ENCODE results near the gene GDF10. TPM values are rescaled to one million over a fixed set of nuclear protein-coding genes. Genes with fewer than 3 reads are reported as not detected.

GDF10 gene
- total and polyA plus RNA-seq, 9 of the 15 experiments (the other 6 are each of a cell fraction or from before 2014, with no cell fraction given): 0.03 to 0.20 (median 0.11) TPM; not detected in 6

DNA sequence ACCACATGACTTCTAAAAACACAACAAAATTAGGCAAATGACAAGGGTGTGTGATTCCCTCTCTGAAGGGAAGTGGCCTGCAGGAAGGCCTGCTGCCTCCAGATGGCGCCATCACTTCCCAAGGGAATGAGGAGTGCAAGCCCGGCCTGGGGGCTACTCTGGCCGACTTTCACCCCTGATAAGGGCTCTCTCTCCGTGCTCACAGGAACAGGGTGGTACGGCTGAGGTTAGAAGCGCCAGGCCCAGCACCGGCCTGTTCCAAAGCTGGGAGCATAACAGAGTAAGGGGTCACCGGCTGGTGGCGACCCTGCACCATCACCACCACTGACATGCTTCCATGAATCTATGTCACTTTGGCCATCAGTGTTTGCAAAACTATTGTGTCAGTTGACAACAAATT, 61.3 kb downstream of the GDF10 start (continued):
- TF ChIP-seq, protein P1, sequence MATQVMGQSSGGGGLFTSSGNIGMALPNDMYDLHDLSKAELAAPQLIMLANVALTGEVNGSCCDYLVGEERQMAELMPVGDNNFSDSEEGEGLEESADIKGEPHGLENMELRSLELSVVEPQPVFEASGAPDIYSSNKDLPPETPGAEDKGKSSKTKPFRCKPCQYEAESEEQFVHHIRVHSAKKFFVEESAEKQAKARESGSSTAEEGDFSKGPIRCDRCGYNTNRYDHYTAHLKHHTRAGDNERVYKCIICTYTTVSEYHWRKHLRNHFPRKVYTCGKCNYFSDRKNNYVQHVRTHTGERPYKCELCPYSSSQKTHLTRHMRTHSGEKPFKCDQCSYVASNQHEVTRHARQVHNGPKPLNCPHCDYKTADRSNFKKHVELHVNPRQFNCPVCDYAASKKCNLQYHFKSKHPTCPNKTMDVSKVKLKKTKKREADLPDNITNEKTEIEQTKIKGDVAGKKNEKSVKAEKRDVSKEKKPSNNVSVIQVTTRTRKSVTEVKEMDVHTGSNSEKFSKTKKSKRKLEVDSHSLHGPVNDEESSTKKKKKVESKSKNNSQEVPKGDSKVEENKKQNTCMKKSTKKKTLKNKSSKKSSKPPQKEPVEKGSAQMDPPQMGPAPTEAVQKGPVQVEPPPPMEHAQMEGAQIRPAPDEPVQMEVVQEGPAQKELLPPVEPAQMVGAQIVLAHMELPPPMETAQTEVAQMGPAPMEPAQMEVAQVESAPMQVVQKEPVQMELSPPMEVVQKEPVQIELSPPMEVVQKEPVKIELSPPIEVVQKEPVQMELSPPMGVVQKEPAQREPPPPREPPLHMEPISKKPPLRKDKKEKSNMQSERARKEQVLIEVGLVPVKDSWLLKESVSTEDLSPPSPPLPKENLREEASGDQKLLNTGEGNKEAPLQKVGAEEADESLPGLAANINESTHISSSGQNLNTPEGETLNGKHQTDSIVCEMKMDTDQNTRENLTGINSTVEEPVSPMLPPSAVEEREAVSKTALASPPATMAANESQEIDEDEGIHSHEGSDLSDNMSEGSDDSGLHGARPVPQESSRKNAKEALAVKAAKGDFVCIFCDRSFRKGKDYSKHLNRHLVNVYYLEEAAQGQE (IDR thresholded peaks at IDR 0.05; ENCODE audit: borderline replicate concordance): peak; percentile 73
- TF ChIP-seq, protein P1 (CRISPR knock-in tag; IDR thresholded peaks at IDR 0.05; ENCODE audit: low read depth): no peak
- no peak for TF ChIP-seq ZNF184 (CRISPR knock-in tag; IDR thresholded peaks at IDR 0.05)
- TF ChIP-seq SPI1 (IDR thresholded peaks at IDR 0.05; ENCODE audit: borderline replicate concordance, low read depth, low read length): peak; percentile 89
- no peak for TF ChIP-seq MEF2A (IDR thresholded peaks at IDR 0.05; ENCODE audit: control insufficient read depth, low read depth, low read length)
- TF ChIP-seq SMC3 (conservative IDR thresholded peaks at IDR 0.05; ENCODE audit: insufficient read depth, low read depth, low read length): peak; percentile 84
- TF ChIP-seq ZC3H4 (CRISPR knock-in tag; IDR thresholded peaks at IDR 0.05; ENCODE audit: borderline replicate concordance): no peak
- TF ChIP-seq KHSRP (IDR thresholded peaks at IDR 0.05): no peak
- peak; percentile 62 to 84 for TF ChIP-seq RAD21 (CRISPR knock-in tag; conservative IDR thresholded peaks at IDR 0.05 in 1 of 2, IDR thresholded peaks at IDR 0.05 in 1 of 2)
- TF ChIP-seq GATAD2B (IDR thresholded peaks at IDR 0.05; ENCODE audit: borderline replicate concordance): no peak
- TF ChIP-seq KLF10 (CRISPR knock-in tag; IDR thresholded peaks at IDR 0.05): no peak
- TF ChIP-seq OTX1 (CRISPR knock-in tag; IDR thresholded peaks at IDR 0.05): no peak
- TF ChIP-seq ZNF780A (CRISPR knock-in tag; IDR thresholded peaks at IDR 0.05): no peak
- TF ChIP-seq, protein P2, sequence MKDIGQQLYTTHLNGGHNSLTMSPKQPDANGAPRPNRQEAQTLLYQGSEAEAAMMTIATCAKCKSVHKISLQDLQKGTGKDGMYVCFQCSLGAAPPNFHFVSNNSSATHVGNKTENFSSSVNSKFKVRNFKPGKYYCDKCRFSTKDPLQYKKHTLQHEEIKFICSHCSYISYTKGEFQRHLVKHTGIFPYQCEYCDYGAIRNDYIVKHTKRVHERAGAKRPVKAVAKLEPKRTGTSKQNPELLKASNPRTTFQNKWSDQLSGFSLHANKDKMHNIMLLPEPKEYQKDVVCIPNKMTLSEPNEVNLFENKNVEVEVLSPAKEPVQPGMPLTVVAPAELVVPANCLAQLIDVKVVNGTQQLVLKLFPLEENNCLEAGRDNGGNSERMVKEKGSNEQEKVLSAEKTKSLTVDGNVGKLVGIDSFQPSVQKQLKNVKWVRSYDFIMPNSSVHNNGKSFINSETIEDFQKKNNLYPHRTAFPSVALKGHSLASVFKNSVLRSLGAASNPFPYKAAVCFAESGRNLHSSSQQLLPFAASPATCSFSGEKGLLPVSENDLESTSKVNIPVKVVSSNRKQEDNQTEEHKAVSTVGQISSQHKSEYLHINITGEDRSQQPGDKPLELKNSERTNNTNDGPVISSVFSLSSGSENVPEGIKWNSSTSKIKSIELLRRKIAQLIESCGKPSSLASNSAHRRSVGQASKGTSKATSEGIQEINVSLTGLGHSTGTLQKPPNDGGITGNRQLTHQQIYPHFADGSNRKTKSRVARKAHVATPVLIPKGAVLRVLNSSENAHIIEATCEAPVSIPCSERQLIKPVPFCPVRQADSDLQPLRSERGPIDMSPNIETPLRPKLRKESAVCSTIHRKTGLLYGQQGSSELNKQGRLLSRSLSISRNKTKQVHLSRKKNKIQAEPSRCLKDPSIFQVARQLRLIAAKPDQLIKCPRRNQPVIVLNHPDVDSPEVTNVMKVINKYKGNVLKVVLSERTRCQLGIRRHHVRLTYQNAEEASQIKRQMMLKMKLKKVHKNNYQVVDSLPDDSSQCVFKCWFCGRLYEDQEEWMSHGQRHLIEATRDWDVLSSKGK (CRISPR knock-in tag; IDR thresholded peaks at IDR 0.05): no peak
- no peak for TF ChIP-seq CHD1 (IDR thresholded peaks at IDR 0.05; ENCODE audit: low read length)
- no peak for TF ChIP-seq PURB (CRISPR knock-in tag; IDR thresholded peaks at IDR 0.05; ENCODE audit: low read depth)
- TF ChIP-seq, protein P3, sequence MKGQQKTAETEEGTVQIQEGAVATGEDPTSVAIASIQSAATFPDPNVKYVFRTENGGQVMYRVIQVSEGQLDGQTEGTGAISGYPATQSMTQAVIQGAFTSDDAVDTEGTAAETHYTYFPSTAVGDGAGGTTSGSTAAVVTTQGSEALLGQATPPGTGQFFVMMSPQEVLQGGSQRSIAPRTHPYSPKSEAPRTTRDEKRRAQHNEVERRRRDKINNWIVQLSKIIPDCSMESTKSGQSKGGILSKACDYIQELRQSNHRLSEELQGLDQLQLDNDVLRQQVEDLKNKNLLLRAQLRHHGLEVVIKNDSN (CRISPR knock-in tag; IDR thresholded peaks at IDR 0.05): no peak
- TF ChIP-seq RB1 (IDR thresholded peaks at IDR 0.05; ENCODE audit: low read depth): 0 out of 2 replicates have a peak, but pooled peaks have one; percentile 31

Data from K562 (cell line).